HL-60 (cell line): ENCODE measurements around the gene NOL8.

Experiments
- DNase-seq, 2 experiments: peaks; one replicate each; pipeline ENCODE4 v3.0.0-alpha.2; 2010 to 2020; ENCODE audit warnings: low read depth in 1 of 2, low spot score in 1 of 2
- H3K27ac ChIP-seq: fragments of 250-450 bp; sonication (Bioruptor Pico); replicated peaks from 2 replicates; pipeline ENCODE4 v1.5.1; 2020; ENCODE audit warnings: mild to moderate bottlenecking, moderate library complexity
- H3K27me3 ChIP-seq: fragments of 250-450 bp; sonication (Bioruptor Pico); 2 replicates; pipeline ENCODE4 v1.5.1; 2021; ENCODE audit warnings: mild to moderate bottlenecking, moderate library complexity; ENCODE audit not compliant: insufficient read depth, poor library complexity, severe bottlenecking
- H3K4me3 ChIP-seq: replicated peaks from 2 replicates; pipeline ENCODE4 v1.5.1; 2011; ENCODE audit warnings: mild to moderate bottlenecking, control low read depth, low read length; ENCODE audit not compliant: insufficient read depth
- CTCF ChIP-seq: IDR thresholded peaks from one replicate; pipeline ENCODE4 v1.5.1; 2011; ENCODE audit warnings: low read length, control low read depth, inconsistent platforms; ENCODE audit not compliant: insufficient read depth
- GABPA ChIP-seq: IDR thresholded peaks from 2 replicates; pipeline ENCODE4 v1.6.1; 2012; ENCODE audit warnings: low read depth
- POLR2AphosphoS5 ChIP-seq: IDR thresholded peaks from 2 replicates; pipeline ENCODE4 v1.6.1; 2012; ENCODE audit warnings: low read depth
- REST ChIP-seq: IDR thresholded peaks from 2 replicates; pipeline ENCODE4 v1.6.1; 2012; ENCODE audit warnings: low read depth; ENCODE audit not compliant: insufficient replicate concordance
- SPI1 ChIP-seq: IDR thresholded peaks from 2 replicates; pipeline ENCODE4 v1.6.1; 2012; ENCODE audit warnings: low read depth, mild to moderate bottlenecking, borderline replicate concordance
- microRNA-seq: library from miRNA; unstranded; fragments of <30 nt; microRNA quantifications from one replicate; pipeline ENCODE4, GENCODE V29; 2018

The NOL8 gene

GRCh38 chr9:92247981-92248380, 77.2 kb downstream of the NOL8 start:
- Histone ChIP-seq H3K27me3 (no peaks in the 10 kb centered on the region), H3K27ac (no peak overlapping the region), H3K4me3 (no peak overlapping the region)
- no peak for DNase-seq
- TF ChIP-seq POLR2AphosphoS5 (no peak), REST (no peak), CTCF (no peak), GABPA (no peak), SPI1 (no peak)

Small RNA genes lying within 50 kb of the gene (microRNA-seq; reads per million reads assigned to microRNA genes)
- 2.4 reads per million for gene MIR3651
